ENCODE measurements around the gene DLK1.

The DLK1 gene

GRCh38 chr14:100692859-100693558 is 33.7 kb upstream of the DLK1 start:
- no peak overlapping the region for H3K4me3 ChIP-seq (ENCODE audit: low read depth, low read length)
- DNase-seq (ENCODE audit: low read depth): peak; percentile 63

GRCh38 chr14:100693877-100694578 is 32.7 kb upstream of the DLK1 start:
- no peak for DNase-seq (ENCODE audit: low read depth)
- H3K4me3 ChIP-seq (ENCODE audit: low read depth, low read length): no peak overlapping the region

GRCh38 chr14:100694579-100695422 is 31.9 kb upstream of the DLK1 start:
- DNase-seq (ENCODE audit: low read depth): no peak
- H3K4me3 ChIP-seq (ENCODE audit: low read depth, low read length): no peak overlapping the region

GRCh38 chr14:100695423-100695738 is 31.3 kb upstream of the DLK1 start:
- DNase-seq (ENCODE audit: low read depth): peak; percentile 17
- no peak overlapping the region for H3K4me3 ChIP-seq (ENCODE audit: low read depth, low read length)

- no peak overlapping the region for H3K4me3 ChIP-seq (ENCODE audit: low read depth, low read length)
- no peak for DNase-seq (ENCODE audit: low read depth)
These were observed 30.7 kb upstream of the DLK1 start for GRCh38 chr14:100696008-100696407.

GRCh38 chr14:100696590-100696989 is 30.1 kb upstream of the DLK1 start:
- DNase-seq (ENCODE audit: low read depth): no peak
- H3K4me3 ChIP-seq (ENCODE audit: low read depth, low read length): no peak overlapping the region

- no peak overlapping the region for H3K4me3 ChIP-seq (ENCODE audit: low read depth, low read length)
- DNase-seq (ENCODE audit: low read depth): no peak
These were observed 28.6 kb upstream of the DLK1 start for GRCh38 chr14:100698066-100698465.

GRCh38 chr14:100698666-100699448 is 27.8 kb upstream of the DLK1 start:
- no peak for DNase-seq (ENCODE audit: low read depth)
- H3K4me3 ChIP-seq (ENCODE audit: low read depth, low read length): no peak overlapping the region

GRCh38 chr14:100701314-100701713 is 25.4 kb upstream of the DLK1 start:
- DNase-seq (ENCODE audit: low read depth): no peak

GRCh38 chr14:100702590-100702989 is 24.1 kb upstream of the DLK1 start:
- DNase-seq (ENCODE audit: low read depth): no peak
- no peak overlapping the region for H3K4me3 ChIP-seq (ENCODE audit: low read depth, low read length)

More at GRCh38 chr14:100701314-100701713, 25.4 kb upstream of the DLK1 start:
- no peak overlapping the region for H3K4me3 ChIP-seq (ENCODE audit: low read depth, low read length)

GRCh38 chr14:100703386-100704220 is 23.1 kb upstream of the DLK1 start:
- DNase-seq (ENCODE audit: low read depth): no peak
- no peak overlapping the region for H3K4me3 ChIP-seq (ENCODE audit: low read depth, low read length)

- H3K4me3 ChIP-seq (ENCODE audit: low read depth, low read length): no peak overlapping the region
- no peak for DNase-seq (ENCODE audit: low read depth)
These were observed 20.5 kb upstream of the DLK1 start for GRCh38 chr14:100706200-100706599.

GRCh38 chr14:100706860-100707259 is 19.8 kb upstream of the DLK1 start:
- no peak overlapping the region for H3K4me3 ChIP-seq (ENCODE audit: low read depth, low read length)
- DNase-seq (ENCODE audit: low read depth): no peak

- DNase-seq (ENCODE audit: low read depth): peak; percentile 60
- no peak overlapping the region for H3K4me3 ChIP-seq (ENCODE audit: low read depth, low read length)
These were observed 18.0 kb upstream of the DLK1 start for GRCh38 chr14:100708425-100709288.

GRCh38 chr14:100709289-100710284 is 17.1 kb upstream of the DLK1 start:
- no peak for DNase-seq (ENCODE audit: low read depth)
- H3K4me3 ChIP-seq (ENCODE audit: low read depth, low read length): peak overlapping the region; percentile 35

GRCh38 chr14:100710391-100710790 is 16.3 kb upstream of the DLK1 start:
- H3K4me3 ChIP-seq (ENCODE audit: low read depth, low read length): no peak overlapping the region
- DNase-seq (ENCODE audit: low read depth): no peak

Data from skeletal muscle cell (primary cell).